Activated CD4-positive, alpha-beta memory T cell treated with anti-CD3 and anti-CD28 coated beads, Interleukin-2, amount 10 ng/mL, durations not matched to agents 7 days and 5 days (primary cell): Measurements from ENCODE around the gene RSPRY1. TPM values are rescaled to one million over a fixed set of nuclear protein-coding genes. Genes with fewer than 3 reads are reported as not detected.

ENCODE experiments used
- CTCF ChIA-PET: fragments of 350-600 bp; sonication (Branson Sonifier 250); formaldehyde crosslinking; loops from one replicate; lab custom pipeline; 2021; ENCODE audit warnings: antibody characterized with exemption, inconsistent platforms; lab: Charles Lee
- POLR2A ChIA-PET: fragments of 350-600 bp; sonication (Branson Sonifier 250); formaldehyde crosslinking; loops from one replicate; lab custom pipeline; 2021; ENCODE audit warnings: antibody characterized with exemption; lab: Charles Lee
- DNase-seq: peaks from one replicate; pipeline ENCODE4 v3.0.0-alpha.2; 2020
- H3K27ac Mint-ChIP-seq: one replicate; pipeline ENCODE4 v1.8.0; 2021; ENCODE audit warnings: mild to moderate bottlenecking, mixed read lengths
- H3K27me3 Mint-ChIP-seq: one replicate; pipeline ENCODE4 v1.8.0; 2021; ENCODE audit warnings: mixed read lengths
- H3K36me3 Mint-ChIP-seq: one replicate; pipeline ENCODE4 v1.8.0; 2021; ENCODE audit warnings: low read depth, mixed read lengths
- H3K4me1 Mint-ChIP-seq: one replicate; pipeline ENCODE4 v1.8.0; 2021; ENCODE audit warnings: mixed read lengths
- H3K4me3 Mint-ChIP-seq: one replicate; pipeline ENCODE4 v1.8.0; 2021; ENCODE audit warnings: mild to moderate bottlenecking, mixed read lengths
- H3K9me3 Mint-ChIP-seq: one replicate; pipeline ENCODE4 v1.8.0; 2021; ENCODE audit warnings: mixed read lengths
- total RNA-seq, 2 experiments: library from RNA; stranded (reverse); gene quantifications; one replicate each; pipeline ENCODE4 v1.2.3, GENCODE V29; 2021

The RSPRY1 gene
- total RNA-seq, 2 experiments from 2014 or later = 34.1 to 39.3 TPM

GRCh38 chr16:57157533-57157932, 28.6 kb upstream of the RSPRY1 start:
- DNase-seq = no peak
- Mint-ChIP-seq H3K4me1 (peaks cover 15% of the 10 kb centered on the region), H3K27me3 (no peaks in the 10 kb centered on the region), H3K4me3 (no peak overlapping the region), H3K27ac (no peak overlapping the region), H3K36me3 (peaks cover 66% of the 10 kb centered on the region), H3K9me3 (no peaks in the 10 kb centered on the region)
- POLR2A ChIA-PET = no interaction called here
- CTCF ChIA-PET = interaction anchor here (1.0 kb wide), 1 partner anchor 9 kb away, joined by 3 read pairs; no protein-coding TSS in a partner anchor

- no peak for DNase-seq
- ChIA-PET POLR2A (interaction anchor here (1.2 kb wide), 1 partner anchor 9 kb away, joined by 3 read pairs; no protein-coding TSS in a partner anchor), CTCF (no interaction called here)
- Mint-ChIP-seq H3K4me1 (peaks cover 15% of the 10 kb centered on the region), H3K27me3 (no peaks in the 10 kb centered on the region), H3K4me3 (no peak overlapping the region), H3K27ac (no peak overlapping the region), H3K9me3 (no peaks in the 10 kb centered on the region), H3K36me3 (peaks cover 59% of the 10 kb centered on the region)
Measured at GRCh38 chr16:57159447-57159846, 26.7 kb upstream of the RSPRY1 start.

GRCh38 chr16:57163842-57164241, 22.3 kb upstream of the RSPRY1 start:
- POLR2A ChIA-PET = no interaction called here
- no peak for DNase-seq
- H3K27me3 Mint-ChIP-seq = no peaks in the 10 kb centered on the region
- H3K4me3 Mint-ChIP-seq = no peak overlapping the region
- CTCF ChIA-PET = interaction anchor here (1.0 kb wide), 1 partner anchor 9 kb away, joined by 3 read pairs; no protein-coding TSS in a partner anchor
- no peak overlapping the region for H3K27ac Mint-ChIP-seq
- H3K4me1 Mint-ChIP-seq = peaks cover 7% of the 10 kb centered on the region
- H3K9me3 Mint-ChIP-seq = no peaks in the 10 kb centered on the region
- peaks cover 56% of the 10 kb centered on the region for H3K36me3 Mint-ChIP-seq

GRCh38 chr16:57165483-57165882, 20.6 kb upstream of the RSPRY1 start:
- ChIA-PET POLR2A (no interaction called here), CTCF (no interaction called here)
- peaks cover 7% of the 10 kb centered on the region for H3K4me1 Mint-ChIP-seq
- H3K36me3 Mint-ChIP-seq = peaks cover 57% of the 10 kb centered on the region
- no peak overlapping the region for H3K27ac Mint-ChIP-seq
- no peak for DNase-seq
- H3K9me3 Mint-ChIP-seq = no peaks in the 10 kb centered on the region
- H3K4me3 Mint-ChIP-seq = no peak overlapping the region
- no peaks in the 10 kb centered on the region for H3K27me3 Mint-ChIP-seq

GRCh38 chr16:57165938-57166337, 20.2 kb upstream of the RSPRY1 start:
- H3K9me3 Mint-ChIP-seq = no peaks in the 10 kb centered on the region
- H3K27me3 Mint-ChIP-seq = no peaks in the 10 kb centered on the region
- ChIA-PET POLR2A (interaction anchor here (1.0 kb wide), 1 partner anchor 20 kb away, joined by 3 read pairs; the partner anchor contains the start of gene PSME3IP1), CTCF (interaction anchor here (1.4 to 1.7 kb wide), 2 partner anchors 9 to 83 kb away, joined by 3 to 6 read pairs; no protein-coding TSS in a partner anchor)
- no peak overlapping the region for H3K4me3 Mint-ChIP-seq
- DNase-seq = no peak
- peaks cover 57% of the 10 kb centered on the region for H3K36me3 Mint-ChIP-seq
- H3K27ac Mint-ChIP-seq = no peak overlapping the region
- H3K4me1 Mint-ChIP-seq = peaks cover 4% of the 10 kb centered on the region

- no peak overlapping the region for H3K4me3 Mint-ChIP-seq
- no peaks in the 10 kb centered on the region for H3K9me3 Mint-ChIP-seq
- ChIA-PET CTCF (interaction anchor here (1.4 to 3.0 kb wide), 3 partner anchors 9 to 83 kb away, joined by 3 to 14 read pairs (median 6); partner anchors contain the start of gene CPNE2), POLR2A (interaction anchor here (0.6 to 1.0 kb wide), 3 partner anchors 15 to 73 kb away, joined by 3 read pairs; partner anchors contain the start of gene PSME3IP1)
- H3K27me3 Mint-ChIP-seq = no peaks in the 10 kb centered on the region
- peaks cover 60% of the 10 kb centered on the region for H3K36me3 Mint-ChIP-seq
- no peak overlapping the region for H3K27ac Mint-ChIP-seq
- peaks cover 3% of the 10 kb centered on the region for H3K4me1 Mint-ChIP-seq
- no peak for DNase-seq
Measured at GRCh38 chr16:57166451-57166850, 19.7 kb upstream of the RSPRY1 start.

- ChIA-PET POLR2A (interaction anchor here (0.6 to 1.0 kb wide), 3 partner anchors 16 to 74 kb away, joined by 3 read pairs; partner anchors contain the start of gene PSME3IP1), CTCF (interaction anchor here (1.4 to 3.0 kb wide), 3 partner anchors 10 to 84 kb away, joined by 3 to 14 read pairs (median 6); partner anchors contain the start of gene CPNE2)
- Mint-ChIP-seq H3K27me3 (no peaks in the 10 kb centered on the region), H3K36me3 (peaks cover 65% of the 10 kb centered on the region), H3K27ac (no peak overlapping the region), H3K4me1 (peaks cover 3% of the 10 kb centered on the region), H3K9me3 (no peaks in the 10 kb centered on the region), H3K4me3 (no peak overlapping the region)
- no peak for DNase-seq
Measured at GRCh38 chr16:57166951-57167350, 19.2 kb upstream of the RSPRY1 start.

GRCh38 chr16:57167538-57167937, 18.6 kb upstream of the RSPRY1 start:
- no peak for DNase-seq
- Mint-ChIP-seq H3K9me3 (no peaks in the 10 kb centered on the region), H3K27ac (no peak overlapping the region), H3K27me3 (no peaks in the 10 kb centered on the region), H3K36me3 (peaks cover 69% of the 10 kb centered on the region), H3K4me3 (no peak overlapping the region), H3K4me1 (peaks cover 3% of the 10 kb centered on the region)
- ChIA-PET POLR2A (no interaction called here), CTCF (interaction anchor here (0.9 to 3.0 kb wide), 4 partner anchors 10 to 86 kb away, joined by 3 to 14 read pairs (median 4); partner anchors contain the start of gene CPNE2)

- POLR2A ChIA-PET = no interaction called here
- H3K4me1 Mint-ChIP-seq = peaks cover 3% of the 10 kb centered on the region
- CTCF ChIA-PET = interaction anchor here (0.9 to 3.1 kb wide), 4 partner anchors 75 to 203 kb away, joined by 3 to 14 read pairs (median 8); partner anchors contain the start of gene CPNE2
- H3K27ac Mint-ChIP-seq = no peak overlapping the region
- H3K4me3 Mint-ChIP-seq = no peak overlapping the region
- H3K9me3 Mint-ChIP-seq = no peaks in the 10 kb centered on the region
- no peaks in the 10 kb centered on the region for H3K27me3 Mint-ChIP-seq
- peaks cover 71% of the 10 kb centered on the region for H3K36me3 Mint-ChIP-seq
- no peak for DNase-seq
Measured at GRCh38 chr16:57167953-57168352, 18.2 kb upstream of the RSPRY1 start.

- Mint-ChIP-seq H3K4me1 (peaks cover 3% of the 10 kb centered on the region), H3K27ac (no peak overlapping the region), H3K4me3 (no peak overlapping the region), H3K27me3 (no peaks in the 10 kb centered on the region), H3K36me3 (peaks cover 69% of the 10 kb centered on the region), H3K9me3 (no peaks in the 10 kb centered on the region)
- POLR2A ChIA-PET = interaction anchor here (1.4 kb wide), 1 partner anchor 43 kb away, joined by 3 read pairs; no protein-coding TSS in a partner anchor
- no peak for DNase-seq
- CTCF ChIA-PET = interaction anchor here (1.4 to 3.1 kb wide), 3 partner anchors 77 to 205 kb away, joined by 5 to 14 read pairs (median 11); partner anchors contain the start of gene CPNE2
Measured at GRCh38 chr16:57169327-57169726, 16.8 kb upstream of the RSPRY1 start.

GRCh38 chr16:57172721-57173290, 13.3 kb upstream of the RSPRY1 start:
- no peak overlapping the region for H3K4me3 Mint-ChIP-seq
- H3K4me1 Mint-ChIP-seq = peaks cover 3% of the 10 kb centered on the region
- no peaks in the 10 kb centered on the region for H3K9me3 Mint-ChIP-seq
- H3K27me3 Mint-ChIP-seq = no peaks in the 10 kb centered on the region
- peaks cover 50% of the 10 kb centered on the region for H3K36me3 Mint-ChIP-seq
- H3K27ac Mint-ChIP-seq = no peak overlapping the region
- no peak for DNase-seq
- CTCF ChIA-PET = interaction anchor here (0.8 kb wide), 1 partner anchor 9 kb away, joined by 3 read pairs; no protein-coding TSS in a partner anchor
- POLR2A ChIA-PET = no interaction called here

GRCh38 chr16:57175896-57176295, 10.2 kb upstream of the RSPRY1 start:
- Mint-ChIP-seq H3K27me3 (no peaks in the 10 kb centered on the region), H3K9me3 (no peaks in the 10 kb centered on the region), H3K36me3 (peaks cover 34% of the 10 kb centered on the region), H3K27ac (no peak overlapping the region), H3K4me3 (no peak overlapping the region), H3K4me1 (peaks cover 2% of the 10 kb centered on the region)
- CTCF ChIA-PET = interaction anchor here (1.1 to 1.3 kb wide), 2 partner anchors 10 to 124 kb away, joined by 3 read pairs; partner anchors contain the start of genes PSME3IP1 and RSPRY1
- POLR2A ChIA-PET = interaction anchor here (0.9 to 2.2 kb wide), 2 partner anchors 10 to 15 kb away, joined by 3 to 8 read pairs; partner anchors contain the start of genes PSME3IP1 and RSPRY1
- DNase-seq = no peak

GRCh38 chr16:57178196-57178595, 7.9 kb upstream of the RSPRY1 start:
- DNase-seq = no peak
- Mint-ChIP-seq H3K4me1 (peaks cover 11% of the 10 kb centered on the region), H3K27me3 (no peaks in the 10 kb centered on the region), H3K36me3 (peaks cover 15% of the 10 kb centered on the region), H3K4me3 (no peak overlapping the region), H3K9me3 (no peaks in the 10 kb centered on the region), H3K27ac (no peak overlapping the region)
- ChIA-PET CTCF (interaction anchor here (1.4 kb wide), 1 partner anchor 86 kb away, joined by 3 read pairs; the partner anchor contains the start of gene CPNE2), POLR2A (no interaction called here)
